ENCODE data around the gene TTC6. TPM values are rescaled to one million over a fixed set of nuclear protein-coding genes. Genes with fewer than 3 reads are reported as not detected.

TTC6 gene
- total and polyA plus RNA-seq, 3 donors from 2014 or later: 11.2 to 17.2 (median 12.4) TPM

DNA sequence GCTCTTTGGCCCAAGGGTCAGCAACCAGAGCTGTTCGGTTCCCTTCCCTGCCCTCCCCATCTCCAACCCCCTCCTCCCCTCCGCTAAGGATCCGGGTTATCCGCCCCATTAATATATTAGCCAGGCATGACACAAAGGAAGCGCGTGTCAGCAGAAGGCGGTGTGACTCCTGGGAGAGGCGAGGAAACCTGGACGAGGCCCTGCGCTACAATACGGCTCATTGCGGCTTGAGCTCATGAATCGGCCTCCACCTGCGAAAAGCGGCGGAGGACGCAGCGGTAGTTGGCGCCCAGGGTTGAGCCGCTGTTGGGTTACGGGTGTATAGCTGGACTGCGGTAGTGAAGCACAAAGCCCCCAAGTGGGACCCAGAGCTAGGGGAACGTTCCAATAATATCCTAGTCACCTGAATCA is 10.3 kb upstream of the TTC6 start:
- 9 to 14% methylated on average over 20 to 23 of the region's 23 CpGs for WGBS, 2 donors
- DNase-seq: no peak
- no peak for TF ChIP-seq POLR2A (IDR thresholded peaks at IDR 0.05)
- TF ChIP-seq, protein P1, sequence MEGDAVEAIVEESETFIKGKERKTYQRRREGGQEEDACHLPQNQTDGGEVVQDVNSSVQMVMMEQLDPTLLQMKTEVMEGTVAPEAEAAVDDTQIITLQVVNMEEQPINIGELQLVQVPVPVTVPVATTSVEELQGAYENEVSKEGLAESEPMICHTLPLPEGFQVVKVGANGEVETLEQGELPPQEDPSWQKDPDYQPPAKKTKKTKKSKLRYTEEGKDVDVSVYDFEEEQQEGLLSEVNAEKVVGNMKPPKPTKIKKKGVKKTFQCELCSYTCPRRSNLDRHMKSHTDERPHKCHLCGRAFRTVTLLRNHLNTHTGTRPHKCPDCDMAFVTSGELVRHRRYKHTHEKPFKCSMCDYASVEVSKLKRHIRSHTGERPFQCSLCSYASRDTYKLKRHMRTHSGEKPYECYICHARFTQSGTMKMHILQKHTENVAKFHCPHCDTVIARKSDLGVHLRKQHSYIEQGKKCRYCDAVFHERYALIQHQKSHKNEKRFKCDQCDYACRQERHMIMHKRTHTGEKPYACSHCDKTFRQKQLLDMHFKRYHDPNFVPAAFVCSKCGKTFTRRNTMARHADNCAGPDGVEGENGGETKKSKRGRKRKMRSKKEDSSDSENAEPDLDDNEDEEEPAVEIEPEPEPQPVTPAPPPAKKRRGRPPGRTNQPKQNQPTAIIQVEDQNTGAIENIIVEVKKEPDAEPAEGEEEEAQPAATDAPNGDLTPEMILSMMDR (IDR thresholded peaks at IDR 0.05): no peak
- peak overlapping the region; percentile 22 to 51 for H3K4me3 ChIP-seq
- no peaks in the 10 kb centered on the region for H3K36me3 ChIP-seq (ENCODE audit: low read depth, missing control alignments)
- H3K9me3 ChIP-seq: no peaks in the 10 kb centered on the region
- no peaks in the 10 kb centered on the region for H3K27me3 ChIP-seq
- H3K4me1 ChIP-seq: no peaks in the 10 kb centered on the region
- intact Hi-C loops (cut with DNase I; ENCODE audit: low total_unique reads): no loop called here
- no peak overlapping the region for H3K27ac ChIP-seq

DNA sequence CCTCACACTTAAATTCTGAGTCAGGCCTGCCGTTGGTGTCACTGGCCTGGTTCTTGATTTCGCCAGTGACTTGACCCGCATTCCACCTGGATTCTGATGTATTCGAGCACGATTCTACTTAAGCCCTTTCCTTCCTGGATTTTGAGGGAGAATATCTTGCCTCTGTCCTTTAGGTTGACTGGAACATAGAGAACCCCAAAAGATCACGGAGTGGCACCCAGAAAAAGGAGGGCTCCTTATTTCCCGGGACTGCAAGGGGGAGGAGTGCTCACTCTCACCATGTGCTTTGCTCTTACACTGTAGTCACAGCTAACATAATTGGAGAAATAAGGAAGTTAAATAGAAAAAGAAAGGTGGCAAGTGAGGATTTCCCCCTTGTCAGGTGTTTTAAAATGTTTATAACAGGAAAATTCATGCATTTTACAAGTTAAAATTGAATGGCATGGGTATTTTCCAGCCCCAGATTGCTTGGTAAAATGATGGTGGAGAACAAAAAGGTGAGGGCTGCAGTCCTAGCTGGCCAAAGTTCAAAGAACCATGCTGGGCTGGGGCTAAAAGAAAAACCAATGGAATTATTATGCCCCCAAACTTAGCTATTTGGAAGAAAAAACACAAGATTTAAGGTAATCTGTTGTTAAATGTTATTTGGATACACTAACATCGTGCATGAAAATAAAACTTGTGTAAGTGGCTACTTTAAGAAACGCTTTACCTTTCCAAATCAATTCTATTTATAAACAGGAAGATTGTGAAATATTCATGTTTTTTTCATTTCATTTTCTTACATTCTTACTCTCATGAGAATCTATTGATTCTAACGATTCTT is 9.2 kb upstream of the TTC6 start:
- Histone ChIP-seq H3K9me3 (no peaks in the 10 kb centered on the region), H3K4me1 (no peaks in the 10 kb centered on the region), H3K27ac (no peak overlapping the region), H3K27me3 (no peaks in the 10 kb centered on the region), H3K36me3 (ENCODE audit: low read depth, missing control alignments) (no peaks in the 10 kb centered on the region), H3K4me3 (no peak overlapping the region)
- intact Hi-C loops (cut with DNase I; ENCODE audit: low total_unique reads): no loop called here
- DNase-seq: no peak
- TF ChIP-seq, protein P1 (IDR thresholded peaks at IDR 0.05): no peak
- TF ChIP-seq POLR2A (IDR thresholded peaks at IDR 0.05): no peak
- WGBS, 2 donors: 13 to 16% methylated on average over 10 of the region's 10 CpGs

DNA sequence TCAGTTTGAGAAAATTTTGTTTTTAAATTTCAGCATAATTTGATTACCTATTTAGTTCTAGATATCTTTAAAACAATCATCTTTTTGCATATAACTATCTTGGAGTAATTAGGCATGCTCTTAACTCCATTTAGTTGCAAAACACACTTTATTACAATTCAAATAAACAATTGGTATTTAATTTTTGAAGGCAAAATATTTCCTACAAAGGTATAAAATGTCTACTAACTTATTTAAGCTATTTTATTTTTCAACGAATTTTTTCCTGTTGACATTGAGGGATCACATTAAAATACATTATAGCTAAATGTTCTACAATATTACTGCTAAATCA is 8.7 kb upstream of the TTC6 start:
- DNase-seq: no peak
- Histone ChIP-seq H3K27ac (no peak overlapping the region), H3K4me3 (no peak overlapping the region), H3K4me1 (no peaks in the 10 kb centered on the region), H3K36me3 (ENCODE audit: low read depth, missing control alignments) (no peaks in the 10 kb centered on the region), H3K9me3 (no peaks in the 10 kb centered on the region), H3K27me3 (no peaks in the 10 kb centered on the region)
- WGBS, 2 donors: 5 to 9% methylated on average over 1 of the region's 1 CpG
- TF ChIP-seq, protein P1 (IDR thresholded peaks at IDR 0.05): no peak
- TF ChIP-seq POLR2A (IDR thresholded peaks at IDR 0.05): no peak
- intact Hi-C loops (cut with DNase I; ENCODE audit: low total_unique reads): no loop called here

DNA sequence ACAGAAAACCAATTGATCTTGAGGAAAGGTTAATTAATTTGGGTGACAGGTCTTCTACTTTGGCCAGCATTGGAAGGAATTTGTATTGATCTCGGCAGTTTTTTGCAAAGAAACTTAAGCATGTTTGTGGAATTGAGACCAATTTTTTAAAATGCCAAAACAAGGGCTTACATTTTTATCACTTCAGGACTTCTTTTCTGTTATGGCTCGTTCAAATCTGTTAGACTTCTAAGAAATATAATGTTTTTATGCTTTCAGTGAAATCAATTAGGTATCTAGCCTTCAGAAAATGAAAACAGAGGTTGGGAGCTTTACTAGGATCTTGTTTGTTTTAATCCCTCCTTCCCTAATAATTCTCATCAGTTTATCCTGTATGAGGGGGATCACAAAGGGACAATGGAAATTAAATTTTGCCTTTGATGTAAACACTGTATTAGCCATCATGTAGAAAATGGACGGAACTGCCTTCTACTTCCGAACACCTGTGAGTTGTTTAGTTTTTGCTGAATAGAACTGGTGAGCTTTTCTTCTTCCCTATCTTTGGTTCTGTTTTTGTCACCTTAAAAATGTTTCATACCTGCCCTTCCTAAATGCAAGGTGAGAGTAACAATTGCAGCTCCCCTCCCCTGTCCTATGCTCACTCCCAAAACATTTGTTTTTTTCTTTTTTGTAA is 8.2 kb upstream of the TTC6 start:
- Histone ChIP-seq H3K27me3 (peaks cover 2% of the 10 kb centered on the region), H3K36me3 (ENCODE audit: low read depth, missing control alignments) (no peaks in the 10 kb centered on the region), H3K4me1 (no peaks in the 10 kb centered on the region), H3K9me3 (no peaks in the 10 kb centered on the region), H3K27ac (no peak overlapping the region), H3K4me3 (peak overlapping the region in 1 of 2 donors; percentile 48)
- intact Hi-C loops (cut with DNase I; ENCODE audit: low total_unique reads): no loop called here
- WGBS, 2 donors: 17 to 19% methylated on average over 4 of the region's 4 CpGs
- TF ChIP-seq POLR2A (IDR thresholded peaks at IDR 0.05): no peak
- TF ChIP-seq, protein P1 (IDR thresholded peaks at IDR 0.05): no peak
- no peak for DNase-seq

Measured in testis (tissue), 3 donors.